Subcutaneous adipose tissue (tissue), 4 donors: ENCODE results near the gene CD96. TPM values are rescaled to one million over a fixed set of nuclear protein-coding genes. Genes with fewer than 3 reads are reported as not detected.

Experiments
- total RNA-seq, 4 donors: library from RNA; depleted of rRNA; stranded (reverse); fragments of >200 nt; gene quantifications; one replicate each; pipeline ENCODE4 v1.1.0, GENCODE V29; 2016
- TF ChIP-seq, protein P1 (sequence below): fragments of 450-650 bp; IDR thresholded peaks from one replicate; pipeline ENCODE4 v1.5.1; 2016; ENCODE audit warnings: low read depth, mild to moderate bottlenecking, control low read depth, antibody characterized with exemption, moderate library complexity

Gene CD96
- total RNA-seq, 4 donors from 2014 or later: 0.88 to 3.7 (median 2.1) TPM

DNA sequence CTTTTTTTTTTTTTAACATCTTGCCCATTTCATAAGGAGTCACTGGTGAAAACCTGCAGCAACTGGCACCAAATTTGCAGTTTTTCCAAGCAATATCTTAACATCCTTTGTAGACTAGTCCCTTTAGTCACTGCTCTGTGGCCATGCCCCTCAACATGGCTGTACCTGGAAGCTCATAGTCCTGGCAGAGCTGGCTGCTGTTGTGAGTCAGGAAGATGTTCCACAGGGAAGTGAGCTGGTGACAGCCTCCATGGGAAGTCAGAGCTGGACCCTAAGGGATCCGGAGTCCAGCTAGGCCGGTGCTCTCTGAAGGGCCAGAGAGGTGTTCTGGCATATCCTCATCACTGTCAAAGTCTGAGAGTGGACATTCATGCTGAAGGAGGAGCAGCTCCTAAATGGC, 152.5 kb downstream of the CD96 start:
- TF ChIP-seq, protein P1, sequence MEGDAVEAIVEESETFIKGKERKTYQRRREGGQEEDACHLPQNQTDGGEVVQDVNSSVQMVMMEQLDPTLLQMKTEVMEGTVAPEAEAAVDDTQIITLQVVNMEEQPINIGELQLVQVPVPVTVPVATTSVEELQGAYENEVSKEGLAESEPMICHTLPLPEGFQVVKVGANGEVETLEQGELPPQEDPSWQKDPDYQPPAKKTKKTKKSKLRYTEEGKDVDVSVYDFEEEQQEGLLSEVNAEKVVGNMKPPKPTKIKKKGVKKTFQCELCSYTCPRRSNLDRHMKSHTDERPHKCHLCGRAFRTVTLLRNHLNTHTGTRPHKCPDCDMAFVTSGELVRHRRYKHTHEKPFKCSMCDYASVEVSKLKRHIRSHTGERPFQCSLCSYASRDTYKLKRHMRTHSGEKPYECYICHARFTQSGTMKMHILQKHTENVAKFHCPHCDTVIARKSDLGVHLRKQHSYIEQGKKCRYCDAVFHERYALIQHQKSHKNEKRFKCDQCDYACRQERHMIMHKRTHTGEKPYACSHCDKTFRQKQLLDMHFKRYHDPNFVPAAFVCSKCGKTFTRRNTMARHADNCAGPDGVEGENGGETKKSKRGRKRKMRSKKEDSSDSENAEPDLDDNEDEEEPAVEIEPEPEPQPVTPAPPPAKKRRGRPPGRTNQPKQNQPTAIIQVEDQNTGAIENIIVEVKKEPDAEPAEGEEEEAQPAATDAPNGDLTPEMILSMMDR: no peak

DNA sequence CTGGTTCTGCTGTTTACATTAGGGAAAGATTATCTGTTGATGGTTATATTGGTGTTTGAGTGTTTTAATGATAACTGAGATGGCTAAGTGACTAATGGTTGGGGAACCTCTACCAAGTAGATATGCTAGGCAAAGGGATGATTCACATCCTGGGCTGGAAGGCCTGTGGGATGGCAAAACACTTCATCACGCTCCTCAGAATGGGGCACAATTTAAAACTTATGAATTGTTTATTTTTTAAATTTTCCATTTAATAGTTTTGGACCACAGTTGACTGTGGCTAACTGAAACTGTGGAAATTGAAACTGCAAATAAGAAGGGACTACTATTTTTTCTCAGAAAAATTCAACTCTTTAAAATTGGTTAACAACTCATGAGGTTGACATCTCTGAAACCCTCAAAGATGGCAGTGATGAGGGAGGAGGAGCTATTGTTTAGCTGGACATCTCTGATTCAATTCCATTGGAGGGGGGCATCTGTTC, 153.7 kb downstream of the CD96 start:
- TF ChIP-seq, protein P1: no peak

DNA sequence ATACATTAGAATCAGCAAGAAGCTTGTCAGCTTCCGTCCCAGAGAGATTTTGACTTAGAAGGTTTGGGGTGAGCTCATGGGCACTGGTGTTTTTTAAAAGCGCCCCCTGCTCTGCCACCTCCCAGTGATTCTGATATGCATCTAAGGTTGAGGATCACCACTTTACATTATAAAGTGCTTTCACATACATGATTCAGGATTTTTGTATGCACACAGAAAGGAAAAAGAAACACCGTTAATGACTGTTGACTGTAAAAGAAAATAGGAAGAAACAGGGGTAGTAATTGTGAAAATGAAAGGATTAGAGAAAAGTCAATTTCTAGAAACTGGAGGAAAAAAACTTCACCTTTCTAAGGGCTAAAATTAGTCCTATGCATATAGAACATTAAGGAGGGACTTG, 158.1 kb downstream of the CD96 start:
- TF ChIP-seq, protein P1: no peak

DNA sequence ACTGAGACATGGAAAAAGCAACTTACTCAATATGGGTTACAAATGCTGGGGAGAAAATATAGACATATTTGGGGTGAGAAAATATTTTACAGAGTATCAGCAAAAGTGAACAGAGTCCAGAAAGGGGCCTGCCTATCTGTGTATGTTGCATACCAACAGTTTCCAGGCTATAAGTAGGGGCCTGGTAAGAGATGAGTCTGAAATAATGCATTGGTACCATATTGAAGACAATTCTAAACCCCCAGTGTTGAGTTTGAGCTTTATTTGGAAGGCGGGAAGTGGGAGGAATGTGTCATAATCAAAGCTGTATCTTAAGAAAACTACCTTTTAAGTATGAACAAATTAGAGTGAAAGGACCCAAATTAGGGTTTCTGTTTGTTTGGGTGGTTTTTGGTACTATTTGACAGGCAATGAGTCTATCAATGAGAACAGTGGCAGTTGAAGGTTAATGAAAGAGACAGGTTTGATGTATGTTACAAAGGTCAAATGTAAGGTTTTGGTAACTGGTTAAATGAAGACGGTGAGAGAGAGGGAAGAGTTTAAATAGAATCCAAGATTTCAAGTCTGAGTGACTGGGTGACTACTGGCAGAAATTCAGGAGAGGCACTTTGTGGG, 159.4 kb downstream of the CD96 start:
- TF ChIP-seq, protein P1: no peak

Other genes starting within 250 kb of the CD96 start
- gene ZBED2, start 53.1 kb downstream of the CD96 start, total RNA-seq: not detected
- gene PLCXD2, start 132.5 kb downstream of the CD96 start, total RNA-seq: 1 to 10 TPM in 1 of 4 donors, under 1 TPM in 3; 0.22 to 1.0 (median 0.70) TPM